ENCODE results near the gene GRAP2. TPM values are rescaled to one million over a fixed set of nuclear protein-coding genes. Genes with fewer than 3 reads are reported as not detected.

Gene GRAP2
- polyA plus RNA-seq, 1 donor (not counting 4 experiments of a cell fraction or from before 2014, with no cell fraction given): not detected

- Histone ChIP-seq H3K4me2 (ENCODE audit: control insufficient read depth, extremely low read depth, insufficient read depth, low read depth, low read length) (no peak overlapping the region), H3K27ac (ENCODE audit: control insufficient read depth, insufficient read depth, low read length) (no peak overlapping the region), H3K36me3 (ENCODE audit: control insufficient read depth in 2 of 2, extremely low read depth in 1 of 2, insufficient read depth in 2 of 2, low read length in 2 of 2) (no peaks in the 10 kb centered on the region), H3K9me1 (ENCODE audit: control insufficient read depth, extremely low read depth, insufficient read depth, low read length) (no peaks in the 10 kb centered on the region), H2AFZ (ENCODE audit: control insufficient read depth, low read length) (no peak overlapping the region), H4K20me1 (ENCODE audit: control insufficient read depth, extremely low read depth, insufficient read depth, low read length) (no peaks in the 10 kb centered on the region), H3K9me3 (ENCODE audit: control insufficient read depth, low read depth, low read length) (no peaks in the 10 kb centered on the region), H3K27me3 (ENCODE audit: control insufficient read depth, extremely low read depth, insufficient read depth, low read length) (no peaks in the 10 kb centered on the region), H3K79me2 (ENCODE audit: control insufficient read depth, insufficient read depth, low read length) (no peaks in the 10 kb centered on the region), H3K9ac (ENCODE audit: control insufficient read depth, extremely low read depth, insufficient read depth, low read length) (no peak overlapping the region), H3K4me3 (ENCODE audit: control insufficient read depth in 2 of 3, extremely low read depth in 1 of 3, insufficient read depth in 2 of 3, low read depth in 1 of 3, low read length in 3 of 3) (no peak overlapping the region), H3K4me1 (ENCODE audit: control insufficient read depth, extremely low read depth, insufficient read depth, low read length) (peaks cover 14% of the 10 kb centered on the region)
- FAIRE-seq (no peak), DNase-seq (ENCODE audit: low read depth, low spot score) (no peak)
- TF ChIP-seq EZH2 (IDR thresholded peaks at IDR 0.05; ENCODE audit: low read length): no peak
- TF ChIP-seq, protein P1, sequence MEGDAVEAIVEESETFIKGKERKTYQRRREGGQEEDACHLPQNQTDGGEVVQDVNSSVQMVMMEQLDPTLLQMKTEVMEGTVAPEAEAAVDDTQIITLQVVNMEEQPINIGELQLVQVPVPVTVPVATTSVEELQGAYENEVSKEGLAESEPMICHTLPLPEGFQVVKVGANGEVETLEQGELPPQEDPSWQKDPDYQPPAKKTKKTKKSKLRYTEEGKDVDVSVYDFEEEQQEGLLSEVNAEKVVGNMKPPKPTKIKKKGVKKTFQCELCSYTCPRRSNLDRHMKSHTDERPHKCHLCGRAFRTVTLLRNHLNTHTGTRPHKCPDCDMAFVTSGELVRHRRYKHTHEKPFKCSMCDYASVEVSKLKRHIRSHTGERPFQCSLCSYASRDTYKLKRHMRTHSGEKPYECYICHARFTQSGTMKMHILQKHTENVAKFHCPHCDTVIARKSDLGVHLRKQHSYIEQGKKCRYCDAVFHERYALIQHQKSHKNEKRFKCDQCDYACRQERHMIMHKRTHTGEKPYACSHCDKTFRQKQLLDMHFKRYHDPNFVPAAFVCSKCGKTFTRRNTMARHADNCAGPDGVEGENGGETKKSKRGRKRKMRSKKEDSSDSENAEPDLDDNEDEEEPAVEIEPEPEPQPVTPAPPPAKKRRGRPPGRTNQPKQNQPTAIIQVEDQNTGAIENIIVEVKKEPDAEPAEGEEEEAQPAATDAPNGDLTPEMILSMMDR (optimal IDR thresholded peaks at IDR 0.05 in 1 of 3, IDR thresholded peaks at IDR 0.05 in 1 of 3, conservative IDR thresholded peaks at IDR 0.05 in 1 of 3; ENCODE audit: extremely low read depth in 1 of 3, insufficient read depth in 2 of 3, low read length in 3 of 3): no peak
- dilution Hi-C loops (cut with MboI; ENCODE audit: extremely low pct_ligation_motif_present, low sequenced_read_pairs): no loop called here
These were observed 25.9 kb downstream of the GRAP2 start for GRCh38 chr22:39926753-39927152.

DNA sequence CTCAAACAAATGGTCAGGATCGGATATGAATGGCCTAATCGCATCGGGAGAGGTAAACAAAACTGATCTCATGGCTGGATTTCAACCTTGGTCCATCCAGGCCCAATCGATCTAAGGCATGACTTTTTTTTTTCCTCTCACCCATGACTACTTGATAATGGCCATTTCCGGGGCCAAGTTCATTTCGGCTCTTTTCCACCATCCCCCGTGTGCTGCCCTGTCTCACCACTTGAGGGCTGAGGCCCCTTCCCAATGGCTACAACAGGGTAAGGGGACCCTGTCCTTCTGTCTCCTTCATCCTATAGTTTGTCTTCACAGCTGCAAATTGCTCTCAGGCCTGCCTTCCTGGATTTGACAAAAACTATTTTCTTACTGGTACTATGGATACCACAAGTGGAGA lies 26.7 kb downstream of the GRAP2 start:
- H3K9me3 ChIP-seq (ENCODE audit: control insufficient read depth, low read depth, low read length): no peaks in the 10 kb centered on the region
- H3K9ac ChIP-seq (ENCODE audit: control insufficient read depth, extremely low read depth, insufficient read depth, low read length): no peak overlapping the region
- H3K79me2 ChIP-seq (ENCODE audit: control insufficient read depth, insufficient read depth, low read length): no peaks in the 10 kb centered on the region
- H2AFZ ChIP-seq (ENCODE audit: control insufficient read depth, low read length): no peak overlapping the region
- H3K4me3 ChIP-seq (ENCODE audit: control insufficient read depth in 2 of 3, extremely low read depth in 1 of 3, insufficient read depth in 2 of 3, low read depth in 1 of 3, low read length in 3 of 3): no peak overlapping the region
- no peak overlapping the region for H3K27ac ChIP-seq (ENCODE audit: control insufficient read depth, insufficient read depth, low read length)
- H3K4me1 ChIP-seq (ENCODE audit: control insufficient read depth, extremely low read depth, insufficient read depth, low read length): peaks cover 14% of the 10 kb centered on the region
- no peak for TF ChIP-seq EZH2 (IDR thresholded peaks at IDR 0.05; ENCODE audit: low read length)
- TF ChIP-seq, protein P1 (optimal IDR thresholded peaks at IDR 0.05 in 1 of 3, IDR thresholded peaks at IDR 0.05 in 1 of 3, conservative IDR thresholded peaks at IDR 0.05 in 1 of 3; ENCODE audit: extremely low read depth in 1 of 3, insufficient read depth in 2 of 3, low read length in 3 of 3): peak in 1 of 3 experiments; percentile 11
- no peaks in the 10 kb centered on the region for H3K36me3 ChIP-seq (ENCODE audit: control insufficient read depth in 2 of 2, extremely low read depth in 1 of 2, insufficient read depth in 2 of 2, low read length in 2 of 2)
- dilution Hi-C loops (cut with MboI; ENCODE audit: extremely low pct_ligation_motif_present, low sequenced_read_pairs): no loop called here
- H4K20me1 ChIP-seq (ENCODE audit: control insufficient read depth, extremely low read depth, insufficient read depth, low read length): no peaks in the 10 kb centered on the region
- no peaks in the 10 kb centered on the region for H3K9me1 ChIP-seq (ENCODE audit: control insufficient read depth, extremely low read depth, insufficient read depth, low read length)
- DNase-seq (ENCODE audit: low read depth, low spot score) (no peak), FAIRE-seq (no peak)
- no peak overlapping the region for H3K4me2 ChIP-seq (ENCODE audit: control insufficient read depth, extremely low read depth, insufficient read depth, low read depth, low read length)
- H3K27me3 ChIP-seq (ENCODE audit: control insufficient read depth, extremely low read depth, insufficient read depth, low read length): no peaks in the 10 kb centered on the region

Data from keratinocyte (primary cell).